Activated naive CD8-positive, alpha-beta T cell treated with anti-CD3 and anti-CD28 coated beads, Interleukin-2, amount 50 U/mL, for 24 hours (primary cell): ENCODE results near the gene NRXN3.

Source experiments
- ATAC-seq: fragments of 150-1000 bp; cut with Tn5 transposase; one replicate; pipeline ENCODE4 v1.10.0; 2021
- DNase-seq: peaks from one replicate; pipeline ENCODE4 v3.0.0; 2021
- H3K27ac Mint-ChIP-seq: one replicate; pipeline ENCODE4 v1.8.0; 2021; ENCODE audit warnings: mild to moderate bottlenecking, mixed read lengths
- H3K27me3 Mint-ChIP-seq: one replicate; pipeline ENCODE4 v1.8.0; 2021; ENCODE audit warnings: mixed read lengths
- H3K36me3 Mint-ChIP-seq: one replicate; pipeline ENCODE4 v1.8.0; 2021; ENCODE audit warnings: low read depth, mixed read lengths
- H3K4me1 Mint-ChIP-seq: one replicate; pipeline ENCODE4 v1.8.0; 2021; ENCODE audit warnings: mixed read lengths
- H3K4me3 Mint-ChIP-seq: one replicate; pipeline ENCODE4 v1.8.0; 2021; ENCODE audit warnings: mild to moderate bottlenecking, moderate library complexity, mixed read lengths
- H3K9me3 Mint-ChIP-seq: one replicate; pipeline ENCODE4 v1.8.0; 2021; ENCODE audit warnings: mixed read lengths

NRXN3 gene

DNA sequence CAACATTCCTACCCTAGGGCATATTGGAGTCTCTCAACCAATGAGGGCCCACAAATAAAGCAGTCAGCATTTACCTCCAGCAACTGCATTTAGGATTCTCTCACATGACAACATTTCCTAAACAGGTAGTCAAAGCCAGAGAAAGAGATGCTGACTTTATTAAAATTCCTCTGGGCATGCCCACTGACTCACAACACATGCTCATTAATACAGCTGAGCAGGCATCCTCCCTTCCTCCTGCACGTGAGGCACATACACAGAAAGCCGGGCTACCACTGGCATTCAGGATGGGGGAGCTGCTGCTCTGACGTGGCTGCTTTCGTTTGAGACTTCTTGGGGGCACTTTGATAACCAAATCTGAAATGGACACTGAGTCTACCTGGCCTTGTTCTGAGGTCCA lies 174.1 kb downstream of the NRXN3 start:
- Mint-ChIP-seq H3K9me3 (no peaks in the 10 kb centered on the region), H3K27me3 (no peaks in the 10 kb centered on the region), H3K36me3 (no peaks in the 10 kb centered on the region), H3K27ac (no peak overlapping the region), H3K4me3 (no peak overlapping the region), H3K4me1 (no peaks in the 10 kb centered on the region)
- ATAC-seq (no peak), DNase-seq (no peak)

DNA sequence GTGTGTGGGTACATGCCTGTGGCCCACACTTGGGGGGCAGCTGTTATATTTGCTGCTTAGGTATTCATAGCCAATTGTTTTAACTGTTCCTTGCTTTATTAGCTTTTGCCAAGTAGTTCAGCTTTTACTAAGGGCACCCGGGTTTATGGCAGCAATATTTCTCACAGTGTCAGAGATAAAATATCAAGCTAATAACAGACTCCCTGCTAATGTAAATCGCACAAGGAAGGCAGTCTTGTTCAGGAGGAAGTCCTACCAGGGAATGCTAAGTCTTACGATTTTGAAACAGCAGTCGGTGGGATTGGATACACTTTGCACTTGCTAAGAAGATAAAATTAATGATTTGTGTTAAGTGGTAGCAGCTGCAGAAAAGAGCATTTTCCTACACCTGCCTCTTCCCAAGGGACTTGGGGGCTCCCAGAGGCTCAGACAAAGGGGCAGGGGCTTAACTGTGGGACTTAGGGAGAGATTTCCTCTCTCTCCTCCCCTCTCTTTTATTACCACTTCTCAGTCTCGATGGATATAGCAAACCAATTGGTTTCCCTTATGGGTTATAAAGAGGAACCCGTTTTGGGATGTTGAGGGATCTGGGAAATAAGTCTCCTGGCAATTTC lies 175.1 kb downstream of the NRXN3 start:
- Mint-ChIP-seq H3K27ac (no peak overlapping the region), H3K4me3 (no peak overlapping the region), H3K27me3 (no peaks in the 10 kb centered on the region), H3K36me3 (no peaks in the 10 kb centered on the region), H3K9me3 (no peaks in the 10 kb centered on the region), H3K4me1 (no peaks in the 10 kb centered on the region)
- DNase-seq (no peak), ATAC-seq (no peak)

GRCh38 chr14:78346747-78347146 lies 176.6 kb downstream of the NRXN3 start:
- Mint-ChIP-seq H3K27ac (no peak overlapping the region), H3K9me3 (no peaks in the 10 kb centered on the region), H3K27me3 (no peaks in the 10 kb centered on the region), H3K4me3 (no peak overlapping the region), H3K36me3 (no peaks in the 10 kb centered on the region), H3K4me1 (no peaks in the 10 kb centered on the region)
- ATAC-seq (no peak), DNase-seq (no peak)

- H3K36me3 Mint-ChIP-seq: no peaks in the 10 kb centered on the region
Measured at GRCh38 chr14:78355109-78355508, 184.9 kb downstream of the NRXN3 start.

DNA sequence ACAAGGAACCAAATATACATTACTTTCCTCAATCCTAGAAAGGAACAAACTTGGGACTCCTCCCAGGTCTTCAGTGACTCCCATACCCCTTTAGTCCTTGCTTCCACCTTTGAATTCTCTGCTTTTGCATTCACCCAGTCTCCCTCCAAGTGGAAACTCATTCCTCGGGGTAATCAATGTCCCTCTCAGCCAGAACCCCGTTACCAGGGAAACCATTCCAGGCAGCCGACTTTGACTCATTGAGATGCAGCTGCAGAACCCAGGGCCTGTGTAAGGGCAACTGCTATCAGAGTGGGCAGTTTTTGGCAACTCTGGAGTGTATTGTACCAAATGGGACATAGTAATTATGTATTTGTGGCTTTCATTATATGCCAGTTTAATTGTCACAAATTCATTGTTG lies 186.2 kb downstream of the NRXN3 start:
- no peak for ATAC-seq
- H3K4me1 Mint-ChIP-seq: no peaks in the 10 kb centered on the region
- no peak for DNase-seq
- H3K36me3 Mint-ChIP-seq: no peaks in the 10 kb centered on the region
- H3K9me3 Mint-ChIP-seq: peaks cover 4% of the 10 kb centered on the region
- no peak overlapping the region for H3K4me3 Mint-ChIP-seq
- no peak overlapping the region for H3K27ac Mint-ChIP-seq
- H3K27me3 Mint-ChIP-seq: peaks cover 2% of the 10 kb centered on the region

More at GRCh38 chr14:78355109-78355508, 184.9 kb downstream of the NRXN3 start:
- H3K4me3 Mint-ChIP-seq: no peak overlapping the region
- peaks cover 4% of the 10 kb centered on the region for H3K9me3 Mint-ChIP-seq
- ATAC-seq (no peak), DNase-seq (no peak)
- peaks cover 2% of the 10 kb centered on the region for H3K27me3 Mint-ChIP-seq
- H3K27ac Mint-ChIP-seq: no peak overlapping the region
- H3K4me1 Mint-ChIP-seq: no peaks in the 10 kb centered on the region

DNA sequence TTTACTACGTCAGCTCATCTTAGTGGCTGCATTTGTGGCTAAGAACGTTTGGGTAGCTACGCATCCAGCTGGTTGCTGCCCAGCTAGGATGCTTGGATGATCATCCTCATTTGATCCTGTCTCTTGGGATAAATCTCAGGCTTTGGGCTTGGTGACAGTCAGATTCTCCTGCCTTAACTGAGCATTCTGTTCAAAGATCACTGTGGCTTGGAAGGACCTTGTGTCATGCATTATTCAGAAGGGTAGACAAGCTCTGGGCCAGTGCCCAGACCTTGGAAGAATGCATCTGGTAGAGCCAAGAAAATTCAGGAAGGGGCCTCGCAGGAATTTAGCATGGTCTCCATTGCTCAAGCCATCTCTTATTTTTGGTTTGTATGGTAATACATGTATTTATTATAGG lies 188.4 kb downstream of the NRXN3 start:
- Mint-ChIP-seq H3K27me3 (peaks cover 5% of the 10 kb centered on the region), H3K9me3 (peaks cover 4% of the 10 kb centered on the region), H3K36me3 (no peaks in the 10 kb centered on the region), H3K4me3 (no peak overlapping the region), H3K4me1 (no peaks in the 10 kb centered on the region), H3K27ac (no peak overlapping the region)
- ATAC-seq (no peak), DNase-seq (no peak)

- no peak for DNase-seq
- H3K36me3 Mint-ChIP-seq: no peaks in the 10 kb centered on the region
- H3K27ac Mint-ChIP-seq: no peak overlapping the region
- no peak overlapping the region for H3K4me3 Mint-ChIP-seq
- H3K27me3 Mint-ChIP-seq: peaks cover 5% of the 10 kb centered on the region
- ATAC-seq: no peak
- H3K4me1 Mint-ChIP-seq: no peaks in the 10 kb centered on the region
- H3K9me3 Mint-ChIP-seq: peaks cover 4% of the 10 kb centered on the region
Measured at GRCh38 chr14:78359581-78359980, 189.4 kb downstream of the NRXN3 start.

- no peak for ATAC-seq
- no peaks in the 10 kb centered on the region for H3K9me3 Mint-ChIP-seq
- H3K4me3 Mint-ChIP-seq: no peak overlapping the region
- H3K27me3 Mint-ChIP-seq: peaks cover 3% of the 10 kb centered on the region
- H3K27ac Mint-ChIP-seq: no peak overlapping the region
- H3K36me3 Mint-ChIP-seq: no peaks in the 10 kb centered on the region
- H3K4me1 Mint-ChIP-seq: no peaks in the 10 kb centered on the region
- DNase-seq: no peak
Measured at GRCh38 chr14:78363008-78363407, 192.8 kb downstream of the NRXN3 start.

DNA sequence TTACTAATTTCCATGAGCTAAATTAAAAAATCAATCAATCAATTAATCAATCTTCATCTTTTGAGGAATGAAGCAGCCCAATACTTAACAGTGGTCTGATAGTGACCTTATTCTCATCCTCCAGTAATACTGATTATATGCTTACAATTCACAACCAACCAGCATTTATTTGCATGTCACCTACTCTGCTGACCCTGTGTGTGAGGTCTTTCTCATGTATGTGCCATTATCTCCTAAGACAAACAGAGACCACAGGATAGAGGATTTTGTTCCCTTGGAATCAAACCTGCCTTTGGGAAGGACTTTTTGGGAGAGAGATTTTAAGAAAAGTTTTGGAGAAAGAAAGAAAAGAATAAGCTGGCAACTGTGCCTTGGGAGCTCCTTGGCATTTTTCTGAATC lies 197.2 kb downstream of the NRXN3 start:
- H3K4me1 Mint-ChIP-seq: no peaks in the 10 kb centered on the region
- ATAC-seq: no peak
- no peaks in the 10 kb centered on the region for H3K36me3 Mint-ChIP-seq
- no peak overlapping the region for H3K4me3 Mint-ChIP-seq
- no peak for DNase-seq
- H3K27me3 Mint-ChIP-seq: peaks cover 5% of the 10 kb centered on the region
- no peak overlapping the region for H3K27ac Mint-ChIP-seq
- H3K9me3 Mint-ChIP-seq: no peaks in the 10 kb centered on the region

GRCh38 chr14:78383060-78383459 lies 212.9 kb downstream of the NRXN3 start:
- Mint-ChIP-seq H3K4me3 (no peak overlapping the region), H3K9me3 (no peaks in the 10 kb centered on the region), H3K27ac (no peak overlapping the region)

GRCh38 chr14:78398216-78398615 lies 228.0 kb downstream of the NRXN3 start:
- no peaks in the 10 kb centered on the region for H3K4me1 Mint-ChIP-seq
- H3K9me3 Mint-ChIP-seq: peaks cover 4% of the 10 kb centered on the region
- peaks cover 7% of the 10 kb centered on the region for H3K27me3 Mint-ChIP-seq
- H3K36me3 Mint-ChIP-seq: peaks cover 2% of the 10 kb centered on the region
- ATAC-seq: no peak
- DNase-seq: no peak
- no peak overlapping the region for H3K4me3 Mint-ChIP-seq
- H3K27ac Mint-ChIP-seq: no peak overlapping the region

More at GRCh38 chr14:78383060-78383459, 212.9 kb downstream of the NRXN3 start:
- H3K27me3 Mint-ChIP-seq: no peaks in the 10 kb centered on the region
- no peaks in the 10 kb centered on the region for H3K4me1 Mint-ChIP-seq
- ATAC-seq (no peak), DNase-seq (no peak)
- no peaks in the 10 kb centered on the region for H3K36me3 Mint-ChIP-seq

GRCh38 chr14:78399316-78399889 lies 229.2 kb downstream of the NRXN3 start:
- Mint-ChIP-seq H3K9me3 (peaks cover 4% of the 10 kb centered on the region), H3K27me3 (peaks cover 7% of the 10 kb centered on the region), H3K36me3 (peaks cover 2% of the 10 kb centered on the region), H3K27ac (no peak overlapping the region), H3K4me3 (no peak overlapping the region), H3K4me1 (no peaks in the 10 kb centered on the region)
- ATAC-seq: no peak
- DNase-seq: peak; percentile 5

- H3K27ac Mint-ChIP-seq: no peak overlapping the region
- H3K4me1 Mint-ChIP-seq: no peaks in the 10 kb centered on the region
- H3K4me3 Mint-ChIP-seq: no peak overlapping the region
- H3K36me3 Mint-ChIP-seq: peaks cover 2% of the 10 kb centered on the region
- H3K9me3 Mint-ChIP-seq: peaks cover 4% of the 10 kb centered on the region
- peaks cover 13% of the 10 kb centered on the region for H3K27me3 Mint-ChIP-seq
- ATAC-seq (no peak), DNase-seq (no peak)
Measured at GRCh38 chr14:78401866-78402265, 231.7 kb downstream of the NRXN3 start.

DNA sequence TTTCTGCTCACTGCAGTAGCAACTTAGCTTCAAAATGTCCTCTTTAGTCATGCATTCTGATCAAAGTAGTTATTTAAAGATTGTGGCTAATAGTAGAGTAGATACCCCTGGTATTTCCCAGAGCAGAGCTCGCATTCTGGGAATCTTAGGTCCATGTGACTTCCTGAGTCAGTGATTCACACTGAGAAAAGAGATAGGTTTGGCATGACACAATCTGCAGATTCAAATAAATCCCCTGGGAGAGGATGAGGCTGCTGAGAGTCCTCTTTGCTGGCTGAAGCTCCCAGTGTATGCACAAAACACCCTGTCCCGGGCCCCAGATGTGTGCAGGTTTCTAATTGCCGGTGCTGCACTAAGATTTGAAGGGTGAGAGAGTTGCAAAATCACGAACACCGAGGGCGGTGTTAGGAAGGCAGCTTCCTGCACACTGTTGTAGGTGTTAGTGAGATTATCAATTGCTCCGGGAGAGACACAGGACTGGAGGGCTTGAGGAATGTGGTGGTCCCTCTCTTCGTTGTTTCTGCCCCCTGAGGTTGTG lies 233.2 kb downstream of the NRXN3 start:
- Mint-ChIP-seq H3K4me1 (no peaks in the 10 kb centered on the region), H3K36me3 (no peaks in the 10 kb centered on the region), H3K27ac (no peak overlapping the region), H3K4me3 (no peak overlapping the region), H3K27me3 (peaks cover 15% of the 10 kb centered on the region), H3K9me3 (peaks cover 4% of the 10 kb centered on the region)
- peak; percentile 20 for ATAC-seq
- DNase-seq: no peak

DNA sequence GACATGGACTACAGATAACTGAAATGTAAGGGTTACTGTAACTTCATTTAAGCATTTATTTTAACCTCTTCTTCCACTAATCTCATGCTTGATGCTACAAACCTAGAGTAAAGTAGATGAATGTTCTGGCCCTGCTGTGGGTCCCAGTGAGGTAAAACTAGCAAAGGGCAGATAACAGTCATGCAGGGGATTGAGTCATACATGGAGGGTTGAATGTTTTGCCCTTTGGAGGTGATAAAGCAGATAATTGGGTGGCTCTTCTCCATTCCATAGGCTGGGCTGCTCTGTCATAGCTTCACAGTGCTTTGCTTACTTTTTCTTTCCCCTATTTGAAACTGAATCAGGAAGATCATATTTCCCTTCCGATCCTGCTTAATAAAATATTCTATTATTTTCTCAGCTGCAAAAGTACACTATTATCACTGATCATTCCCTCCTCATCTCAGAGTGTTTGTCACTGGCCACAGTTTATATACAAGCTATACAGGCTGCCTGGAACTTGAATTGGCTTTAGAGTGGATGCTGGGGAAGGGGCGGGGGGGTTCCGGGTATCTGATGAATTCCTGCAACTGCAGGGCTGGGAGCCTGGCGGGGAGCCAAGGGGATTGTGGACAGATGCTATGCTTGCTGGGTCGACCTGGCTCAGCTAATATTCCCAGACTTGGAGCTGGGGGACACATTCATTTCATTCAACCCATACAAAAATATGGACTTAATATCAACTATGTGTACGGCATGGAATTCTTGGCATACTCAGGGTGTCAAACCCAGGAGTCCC lies 235.1 kb downstream of the NRXN3 start:
- no peak for ATAC-seq
- peaks cover under 1% of the 10 kb centered on the region for H3K9me3 Mint-ChIP-seq
- H3K27ac Mint-ChIP-seq: no peak overlapping the region
- H3K4me3 Mint-ChIP-seq: no peak overlapping the region
- H3K4me1 Mint-ChIP-seq: no peaks in the 10 kb centered on the region
- peaks cover 12% of the 10 kb centered on the region for H3K27me3 Mint-ChIP-seq
- no peak for DNase-seq
- H3K36me3 Mint-ChIP-seq: no peaks in the 10 kb centered on the region
